CD4-positive, alpha-beta T cell (primary cell): ENCODE data around the gene U2AF1L4. TPM values are rescaled to one million over a fixed set of nuclear protein-coding genes. Genes with fewer than 3 reads are reported as not detected.

Experiments used
- ATAC-seq: fragments of 200-7000 bp; cut with Tn5 transposase; one replicate; pipeline ENCODE4 v1.10.0; 2022; ENCODE audit warnings: mild to moderate bottlenecking; ENCODE audit not compliant: poor library complexity
- CTCF ChIA-PET: fragments of 350-600 bp; sonication (Branson Sonifier 250); formaldehyde crosslinking; loops from one replicate; lab custom pipeline; 2021; ENCODE audit warnings: antibody characterized with exemption, inconsistent platforms; lab: Charles Lee
- POLR2A ChIA-PET: fragments of 350-600 bp; sonication (Branson Sonifier 250); formaldehyde crosslinking; loops from one replicate; lab custom pipeline; 2021; ENCODE audit warnings: antibody characterized with exemption, inconsistent platforms; lab: Charles Lee
- DNase-seq, 14 experiments: peaks; one replicate each; pipeline ENCODE4 v3.0.0-alpha.2; 2013 to 2020; ENCODE audit warnings: mixed read lengths in 2 of 14
- H3K27ac ChIP-seq, 2 donors: one replicate each; pipeline versions ENCODE4 v1.5.1 to v1.7.0; 2013; ENCODE audit warnings: low read length in 2 of 2, low read depth in 1 of 2, mild to moderate bottlenecking in 1 of 2
- H3K27me3 ChIP-seq, 2 experiments: 1 replicate in 1 of 2; 2 replicates in 1 of 2; pipeline versions ENCODE4 v1.6.1 to v1.7.0; 2013; ENCODE audit warnings: low read length in 2 of 2, control low read depth in 1 of 2, mild to moderate bottlenecking in 1 of 2, moderate library complexity in 1 of 2; ENCODE audit not compliant: insufficient read depth in 2 of 2, control insufficient read depth in 1 of 2
- H3K36me3 ChIP-seq: one replicate; pipeline ENCODE4 v1.6.1; 2013; ENCODE audit warnings: low read length, control low read depth; ENCODE audit not compliant: insufficient read depth
- H3K4me1 ChIP-seq: one replicate; pipeline ENCODE4 v1.6.1; 2013; ENCODE audit warnings: low read length, control low read depth; ENCODE audit not compliant: insufficient read depth
- H3K4me3 ChIP-seq: one replicate; pipeline ENCODE4 v1.5.1; 2013; ENCODE audit warnings: mild to moderate bottlenecking, low read length, moderate library complexity
- H3K9me3 ChIP-seq, 2 experiments: 1 replicate in 1 of 2; 2 replicates in 1 of 2; pipeline versions ENCODE4 v1.6.1 to v1.7.0; 2013; ENCODE audit warnings: low read length in 2 of 2, mild to moderate bottlenecking in 2 of 2, control low read depth in 1 of 2, moderate library complexity in 1 of 2; ENCODE audit not compliant: control insufficient read depth in 1 of 2, insufficient read depth in 1 of 2
- H3K27ac Mint-ChIP-seq: one replicate; pipeline ENCODE4 v1.8.0; 2020; ENCODE audit warnings: mixed read lengths
- H3K27me3 Mint-ChIP-seq: one replicate; pipeline ENCODE4 v1.8.0; 2021; ENCODE audit warnings: mixed read lengths
- H3K36me3 Mint-ChIP-seq: one replicate; pipeline ENCODE4 v1.8.0; 2021; ENCODE audit warnings: low read depth, mixed read lengths
- H3K4me1 Mint-ChIP-seq: one replicate; pipeline ENCODE4 v1.8.0; 2021; ENCODE audit warnings: low read depth, mixed read lengths
- H3K4me3 Mint-ChIP-seq: one replicate; pipeline ENCODE4 v1.8.0; 2020; ENCODE audit warnings: mild to moderate bottlenecking, mixed read lengths
- H3K9me3 Mint-ChIP-seq: one replicate; pipeline ENCODE4 v1.8.0; 2020; ENCODE audit warnings: mixed read lengths
- CTCF ChIP-seq: fragments of 200-600 bp; IDR thresholded peaks from one replicate; pipeline ENCODE4 v1.8.0; 2022; ENCODE audit warnings: antibody characterized with exemption, mild to moderate bottlenecking
- intact Hi-C, 2 experiments: fragments of 100-400 bp; cut with DNase I in 1 of 2; cut with micrococcal nuclease in 1 of 2; formaldehyde crosslinking; loops; one replicate each; pipeline versions ENCODE4 v1.15.1 to v1.9.0; 2023 to 2025; cut with DNase I, micrococcal nuclease
- total RNA-seq, 174 experiments: library from RNA in 2 of 174; stranded (reverse) in 2 of 174; gene quantifications; one replicate each; pipeline ENCODE4 v1.2.3 and lab custom pipeline; 2021 to 2026

The U2AF1L4 gene
- total RNA-seq, 2 experiments from 2014 or later: 74.6 to 85.8 TPM

- ATAC-seq (no peak), DNase-seq (no peak)
- Histone ChIP-seq H3K27ac (no peak overlapping the region), H3K27me3 (no peaks in the 10 kb centered on the region), H3K9me3 (no peaks in the 10 kb centered on the region), H3K36me3 (peaks cover 26% of the 10 kb centered on the region), H3K4me1 (no peaks in the 10 kb centered on the region), H3K4me3 (no peak overlapping the region)
- POLR2A ChIA-PET: no interaction called here
- Mint-ChIP-seq H3K9me3 (no peaks in the 10 kb centered on the region), H3K27me3 (no peaks in the 10 kb centered on the region), H3K36me3 (peaks cover 22% of the 10 kb centered on the region), H3K4me3 (no peak overlapping the region), H3K27ac (no peak overlapping the region), H3K4me1 (no peaks in the 10 kb centered on the region)
- intact Hi-C loops: no loop called here
- TF ChIP-seq CTCF: no peak
- CTCF ChIA-PET: no interaction called here
Measured at GRCh38 chr19:35768082-35768421, 22.8 kb upstream of the U2AF1L4 start.

- no peak for ATAC-seq
Measured at GRCh38 chr19:35767288-35768081, 22.3 kb upstream of the U2AF1L4 start.

GRCh38 chr19:35766571-35767104, 21.4 kb upstream of the U2AF1L4 start:
- no peak for ATAC-seq
- Histone ChIP-seq H3K4me3 (no peak overlapping the region), H3K27me3 (no peaks in the 10 kb centered on the region), H3K36me3 (peaks cover 35% of the 10 kb centered on the region), H3K9me3 (no peaks in the 10 kb centered on the region), H3K27ac (no peak overlapping the region), H3K4me1 (no peaks in the 10 kb centered on the region)
- ChIA-PET CTCF (no interaction called here), POLR2A (no interaction called here)
- no peaks in the 10 kb centered on the region for H3K4me1 Mint-ChIP-seq
- H3K27ac Mint-ChIP-seq: no peak overlapping the region
- no peak for DNase-seq
- intact Hi-C loops: no loop called here
- TF ChIP-seq CTCF: no peak
- H3K27me3 Mint-ChIP-seq: no peaks in the 10 kb centered on the region
- H3K9me3 Mint-ChIP-seq: no peaks in the 10 kb centered on the region
- H3K36me3 Mint-ChIP-seq: peaks cover 28% of the 10 kb centered on the region
- H3K4me3 Mint-ChIP-seq: no peak overlapping the region

More at GRCh38 chr19:35767288-35768081, 22.3 kb upstream of the U2AF1L4 start:
- no peaks in the 10 kb centered on the region for H3K4me1 Mint-ChIP-seq
- H3K27ac Mint-ChIP-seq: no peak overlapping the region
- intact Hi-C loops: no loop called here
- TF ChIP-seq CTCF: no peak
- H3K27me3 ChIP-seq: no peaks in the 10 kb centered on the region
- no peak overlapping the region for H3K4me3 Mint-ChIP-seq
- H3K36me3 Mint-ChIP-seq: peaks cover 22% of the 10 kb centered on the region
- CTCF ChIA-PET: no interaction called here
- no peak overlapping the region for H3K4me3 ChIP-seq
- H3K9me3 Mint-ChIP-seq: no peaks in the 10 kb centered on the region
- H3K4me1 ChIP-seq: no peaks in the 10 kb centered on the region
- no peaks in the 10 kb centered on the region for H3K9me3 ChIP-seq
- H3K27me3 Mint-ChIP-seq: no peaks in the 10 kb centered on the region
- peaks cover 28% of the 10 kb centered on the region for H3K36me3 ChIP-seq
- H3K27ac ChIP-seq: no peak overlapping the region
- no peak for DNase-seq
- POLR2A ChIA-PET: no interaction called here
